ENCODE data around the gene FALEC.

DNA sequence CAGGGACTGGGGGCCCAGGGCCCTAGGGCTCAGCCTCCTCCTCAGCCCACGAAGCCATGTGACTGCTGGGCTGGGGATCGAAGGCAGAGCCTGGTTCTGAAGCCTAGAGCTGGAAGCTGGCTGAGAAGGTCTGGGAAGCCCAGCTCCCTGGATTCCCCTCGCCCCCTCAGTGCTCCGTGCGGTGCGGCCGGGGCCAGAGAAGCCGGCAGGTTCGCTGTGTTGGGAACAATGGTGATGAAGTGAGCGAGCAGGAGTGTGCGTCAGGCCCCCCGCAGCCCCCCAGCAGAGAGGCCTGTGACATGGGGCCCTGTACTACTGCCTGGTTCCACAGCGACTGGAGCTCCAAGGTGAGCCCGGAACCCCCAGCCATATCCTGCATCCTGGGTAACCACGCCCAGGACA, 42.8 kb downstream of the FALEC start:
- no peak for TF ChIP-seq TAF1 (IDR thresholded peaks at IDR 0.05; ENCODE audit: borderline replicate concordance, insufficient read depth, low read length)
- no peak for TF ChIP-seq POLR2AphosphoS5 (IDR thresholded peaks at IDR 0.05; ENCODE audit: low read depth, low read length)
- TF ChIP-seq, protein P1, sequence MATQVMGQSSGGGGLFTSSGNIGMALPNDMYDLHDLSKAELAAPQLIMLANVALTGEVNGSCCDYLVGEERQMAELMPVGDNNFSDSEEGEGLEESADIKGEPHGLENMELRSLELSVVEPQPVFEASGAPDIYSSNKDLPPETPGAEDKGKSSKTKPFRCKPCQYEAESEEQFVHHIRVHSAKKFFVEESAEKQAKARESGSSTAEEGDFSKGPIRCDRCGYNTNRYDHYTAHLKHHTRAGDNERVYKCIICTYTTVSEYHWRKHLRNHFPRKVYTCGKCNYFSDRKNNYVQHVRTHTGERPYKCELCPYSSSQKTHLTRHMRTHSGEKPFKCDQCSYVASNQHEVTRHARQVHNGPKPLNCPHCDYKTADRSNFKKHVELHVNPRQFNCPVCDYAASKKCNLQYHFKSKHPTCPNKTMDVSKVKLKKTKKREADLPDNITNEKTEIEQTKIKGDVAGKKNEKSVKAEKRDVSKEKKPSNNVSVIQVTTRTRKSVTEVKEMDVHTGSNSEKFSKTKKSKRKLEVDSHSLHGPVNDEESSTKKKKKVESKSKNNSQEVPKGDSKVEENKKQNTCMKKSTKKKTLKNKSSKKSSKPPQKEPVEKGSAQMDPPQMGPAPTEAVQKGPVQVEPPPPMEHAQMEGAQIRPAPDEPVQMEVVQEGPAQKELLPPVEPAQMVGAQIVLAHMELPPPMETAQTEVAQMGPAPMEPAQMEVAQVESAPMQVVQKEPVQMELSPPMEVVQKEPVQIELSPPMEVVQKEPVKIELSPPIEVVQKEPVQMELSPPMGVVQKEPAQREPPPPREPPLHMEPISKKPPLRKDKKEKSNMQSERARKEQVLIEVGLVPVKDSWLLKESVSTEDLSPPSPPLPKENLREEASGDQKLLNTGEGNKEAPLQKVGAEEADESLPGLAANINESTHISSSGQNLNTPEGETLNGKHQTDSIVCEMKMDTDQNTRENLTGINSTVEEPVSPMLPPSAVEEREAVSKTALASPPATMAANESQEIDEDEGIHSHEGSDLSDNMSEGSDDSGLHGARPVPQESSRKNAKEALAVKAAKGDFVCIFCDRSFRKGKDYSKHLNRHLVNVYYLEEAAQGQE (IDR thresholded peaks at IDR 0.05; ENCODE audit: insufficient read depth in 1 of 2, low read depth in 2 of 2, low read length in 2 of 2) = no peak
- no peak for TF ChIP-seq SIN3A (IDR thresholded peaks at IDR 0.05; ENCODE audit: borderline replicate concordance, insufficient read depth, low read length)
- no peak for TF ChIP-seq FOXP2 (optimal IDR thresholded peaks at IDR 0.05; ENCODE audit: borderline replicate concordance, extremely low read depth, extremely low read length, insufficient read depth)

Measured in PFSK-1 (cell line).